RWPE1 (cell line): ENCODE measurements around the gene SLC41A1.

Experiments used
- CTCF ChIA-PET: fragments of 350-600 bp; sonication (Branson Sonifier 250); formaldehyde crosslinking; extraction: SDS; loops from one replicate; lab custom pipeline; 2021; lab: Yijun Ruan, JAX
- POLR2A ChIA-PET: fragments of 400-600 bp; formaldehyde crosslinking; extraction: SDS; loops from one replicate; lab custom pipeline; 2020; ENCODE audit warnings: antibody characterized with exemption; ENCODE audit not compliant: low non-redundant PET; lab: Yijun Ruan, JAX
- DNase-seq: peaks from one replicate; pipeline ENCODE4 v3.0.0; 2012; ENCODE audit warnings: low spot score
- H3K27ac ChIP-seq: fragments of 450-650 bp; 2 replicates; pipeline ENCODE4 v1.5.1; 2017
- CTCF ChIP-seq: fragments of 450-650 bp; conservative IDR thresholded peaks from 2 replicates; pipeline ENCODE4 v1.5.1; 2017; ENCODE audit warnings: low read depth, mild to moderate bottlenecking

The SLC41A1 gene

GRCh38 chr1:205775717-205776056 lies 37.3 kb downstream of the SLC41A1 start:
- peak; percentile 68 for DNase-seq
- H3K27ac ChIP-seq = peak overlapping the region; percentile 77
- no peak for TF ChIP-seq CTCF
- POLR2A ChIA-PET = no interaction called here
- CTCF ChIA-PET = interaction anchor here (0.7 to 1.3 kb wide), 3 partner anchors 15 to 767 kb away, joined by 3 to 5 read pairs (median 4); no protein-coding TSS in a partner anchor

GRCh38 chr1:205775015-205775716 lies 37.8 kb downstream of the SLC41A1 start, which contains the start of gene RAB29:
Gene RAB29 (minus strand): TSS chr1:205775482. CDS start chr1:205774956, 526 bp downstream.
- peak within 1 kb of the TSS; percentile 77 for H3K27ac ChIP-seq
- CTCF ChIA-PET = interaction anchor here (1.3 kb wide), 1 partner anchor 183 kb away, joined by 4 read pairs; no protein-coding TSS in a partner anchor
- peak; percentile 86 for DNase-seq
- TF ChIP-seq CTCF = no peak
- POLR2A ChIA-PET = interaction anchor here (0.7 kb wide), 1 partner anchor 410 kb away, joined by 3 read pairs; no protein-coding TSS in a partner anchor

- CTCF ChIA-PET = interaction anchor here (0.6 to 1.6 kb wide), 5 partner anchors 18 to 924 kb away, joined by 3 to 5 read pairs (median 4); no protein-coding TSS in a partner anchor
- DNase-seq = no peak
- POLR2A ChIA-PET = interaction anchor here (0.6 to 0.7 kb wide), 2 partner anchors 14 to 409 kb away, joined by 3 to 7 read pairs; no protein-coding TSS in a partner anchor
Measured at GRCh38 chr1:205774198-205775014, 38.6 kb downstream of the SLC41A1 start.

GRCh38 chr1:205772607-205773032 lies 40.4 kb downstream of the SLC41A1 start:
- CTCF ChIA-PET = interaction anchor here (0.6 kb wide), 1 partner anchor 196 kb away, joined by 3 read pairs; no protein-coding TSS in a partner anchor
- H3K27ac ChIP-seq = no peak overlapping the region
- DNase-seq = no peak
- POLR2A ChIA-PET = no interaction called here
- no peak for TF ChIP-seq CTCF

More at GRCh38 chr1:205774198-205775014, 38.6 kb downstream of the SLC41A1 start:
- H3K27ac ChIP-seq = peak overlapping the region; percentile 77
- no peak for TF ChIP-seq CTCF

- POLR2A ChIA-PET = no interaction called here
- DNase-seq = no peak
- H3K27ac ChIP-seq = no peak overlapping the region
- no peak for TF ChIP-seq CTCF
- CTCF ChIA-PET = no interaction called here
Measured at GRCh38 chr1:205770618-205771017, 42.4 kb downstream of the SLC41A1 start.
